ENCODE data around the gene AUTS2.

AUTS2 gene

GRCh38 chr7:69800495-69800894, 202.2 kb downstream of the AUTS2 start:
- TF ChIP-seq GATA3 (IDR thresholded peaks at IDR 0.05; ENCODE audit: low read depth, low read length) (no peak), GATA2 (IDR thresholded peaks at IDR 0.05; ENCODE audit: low read depth, low read length) (no peak)

- peak; percentile 62; the same call in 1 of the 2 replicates for TF ChIP-seq GATA2 (IDR thresholded peaks at IDR 0.05; ENCODE audit: low read depth, low read length)
- peak; percentile 62 for TF ChIP-seq GATA3 (IDR thresholded peaks at IDR 0.05; ENCODE audit: low read depth, low read length)
These were observed 203.7 kb downstream of the AUTS2 start for GRCh38 chr7:69801729-69802682.

- no peak for TF ChIP-seq GATA2 (IDR thresholded peaks at IDR 0.05; ENCODE audit: low read depth, low read length)
These were observed 205.6 kb downstream of the AUTS2 start for GRCh38 chr7:69803699-69804516.

- no peak for TF ChIP-seq GATA3 (IDR thresholded peaks at IDR 0.05; ENCODE audit: low read depth, low read length)
- TF ChIP-seq GATA2 (IDR thresholded peaks at IDR 0.05; ENCODE audit: low read depth, low read length): no peak
These were observed 206.7 kb downstream of the AUTS2 start for GRCh38 chr7:69804962-69805361.

- no peak for TF ChIP-seq GATA3 (IDR thresholded peaks at IDR 0.05; ENCODE audit: low read depth, low read length)
- no peak for TF ChIP-seq GATA2 (IDR thresholded peaks at IDR 0.05; ENCODE audit: low read depth, low read length)
These were observed 210.1 kb downstream of the AUTS2 start for GRCh38 chr7:69808391-69808790.

GRCh38 chr7:69811476-69812308, 213.4 kb downstream of the AUTS2 start:
- TF ChIP-seq GATA3 (IDR thresholded peaks at IDR 0.05; ENCODE audit: low read depth, low read length): no peak
- TF ChIP-seq GATA2 (IDR thresholded peaks at IDR 0.05; ENCODE audit: low read depth, low read length): no peak

GRCh38 chr7:69812756-69813155, 214.5 kb downstream of the AUTS2 start:
- no peak for TF ChIP-seq GATA3 (IDR thresholded peaks at IDR 0.05; ENCODE audit: low read depth, low read length)
- TF ChIP-seq GATA2 (IDR thresholded peaks at IDR 0.05; ENCODE audit: low read depth, low read length): peak; percentile 44

GRCh38 chr7:69813637-69814240, 215.5 kb downstream of the AUTS2 start:
- TF ChIP-seq GATA2 (IDR thresholded peaks at IDR 0.05; ENCODE audit: low read depth, low read length) (no peak), GATA3 (IDR thresholded peaks at IDR 0.05; ENCODE audit: low read depth, low read length) (no peak)

GRCh38 chr7:69814421-69814962, 216.2 kb downstream of the AUTS2 start:
- TF ChIP-seq GATA3 (IDR thresholded peaks at IDR 0.05; ENCODE audit: low read depth, low read length): no peak
- no peak for TF ChIP-seq GATA2 (IDR thresholded peaks at IDR 0.05; ENCODE audit: low read depth, low read length)

GRCh38 chr7:69816501-69816900, 218.2 kb downstream of the AUTS2 start:
- TF ChIP-seq GATA3 (IDR thresholded peaks at IDR 0.05; ENCODE audit: low read depth, low read length): no peak
- no peak for TF ChIP-seq GATA2 (IDR thresholded peaks at IDR 0.05; ENCODE audit: low read depth, low read length)

- TF ChIP-seq GATA2 (IDR thresholded peaks at IDR 0.05; ENCODE audit: low read depth, low read length) (no peak), GATA3 (IDR thresholded peaks at IDR 0.05; ENCODE audit: low read depth, low read length) (no peak)
These were observed 218.8 kb downstream of the AUTS2 start for GRCh38 chr7:69817121-69817520.

GRCh38 chr7:69817841-69818635, 219.8 kb downstream of the AUTS2 start:
- peak; percentile 79 for TF ChIP-seq GATA2 (IDR thresholded peaks at IDR 0.05; ENCODE audit: low read depth, low read length)
- peak; percentile 92 for TF ChIP-seq GATA3 (IDR thresholded peaks at IDR 0.05; ENCODE audit: low read depth, low read length)
